Heart right ventricle (tissue), 16 donors: ENCODE measurements around the gene EDNRA. TPM values are rescaled to one million over a fixed set of nuclear protein-coding genes. Genes with fewer than 3 reads are reported as not detected.
A peak's percentile ranks its signal among the peaks of the same experiment; 100 is the strongest.

Experiments used
- ATAC-seq, 8 donors: fragments of 200-7000 bp; cut with Tn5 transposase; one replicate each; pipeline ENCODE4 v1.9.1; 2020; ENCODE audit warnings: mild to moderate bottlenecking in 8 of 8, moderate library complexity in 8 of 8, moderate number of reproducible peaks in 1 of 8
- DNase-seq, 2 donors: peaks; one replicate each; pipeline ENCODE4 v3.0.0-alpha.2; 2020
- H3K27ac ChIP-seq, 10 donors: fragments of 200-600 bp; sonication (generic) in 2 of 10; one replicate each; pipeline versions ENCODE4 v1.5.0 to v1.8.0; 2020 to 2022; ENCODE audit warnings: mild to moderate bottlenecking in 3 of 10
- H3K27me3 ChIP-seq, 7 donors: fragments of 200-600 bp; one replicate each; pipeline ENCODE4 v1.8.0; 2021 to 2022; ENCODE audit warnings: mild to moderate bottlenecking in 2 of 7
- H3K36me3 ChIP-seq, 9 donors: fragments of 200-600 bp; sonication (generic) in 1 of 9; one replicate each; pipeline versions ENCODE4 v1.5.0 to v1.8.0; 2020 to 2022; ENCODE audit warnings: mild to moderate bottlenecking in 2 of 9
- H3K4me1 ChIP-seq, 9 donors: fragments of 200-600 bp; sonication (generic) in 1 of 9; one replicate each; pipeline versions ENCODE4 v1.5.0 to v1.8.0; 2020 to 2022; ENCODE audit warnings: mild to moderate bottlenecking in 4 of 9
- H3K4me3 ChIP-seq, 10 donors: fragments of 200-600 bp; sonication (generic) in 2 of 10; one replicate each; pipeline versions ENCODE4 v1.5.0 to v1.8.0; 2020 to 2022; ENCODE audit warnings: mild to moderate bottlenecking in 7 of 10, moderate library complexity in 2 of 10
- H3K9me3 ChIP-seq, 11 donors: fragments of 200-600 bp in 10 of 11; sonication (generic) in 2 of 11; one replicate each; pipeline versions ENCODE4 v1.5.0 to v1.8.0; 2013 to 2022; ENCODE audit warnings: mild to moderate bottlenecking in 2 of 11, control low read depth in 1 of 11, moderate library complexity in 1 of 11
- CTCF ChIP-seq, 9 donors: fragments of 200-600 bp; sonication (generic) in 2 of 9; IDR thresholded peaks; one replicate each; pipeline versions ENCODE4 v1.5.0 to v1.8.0; 2021 to 2022; ENCODE audit warnings: antibody characterized with exemption in 9 of 9, mild to moderate bottlenecking in 5 of 9, moderate library complexity in 1 of 9
- WGBS, 2 donors: extraction: QIAGEN DNeasy Blood & Tissue Kit; methylation state at CpG; one replicate each; pipeline ENCODE4 v1.1.7; 2013; ENCODE audit warnings: inconsistent platforms in 1 of 2; 5-methylcytosine and 5-hydroxymethylcytosine counted together
- intact Hi-C, 10 donors: fragments of 100-400 bp; cut with DNase I; formaldehyde crosslinking; loops; one replicate each; pipeline versions ENCODE4 v1.11.1 to v1.14.2; 2022
- polyA plus RNA-seq, 2 donors: library from polyadenylated mRNA; stranded (reverse); fragments of 200-250 nt; gene quantifications; one replicate each; pipeline ENCODE4 v1.2.3, GENCODE V29; 2013
- total RNA-seq, 10 donors: library from RNA; stranded (reverse); fragmentation: NEBNext Ultra II Directional in 3 of 10; extraction: Animal tissue kit (Norgen Biotek cat#: 25700) in 3 of 10; gene quantifications; one replicate each; pipeline versions ENCODE4 v1.2.1 to v1.2.4, GENCODE V29; 2021 to 2023
- donor health status: Arrhythmogenic right ventricular cardiomyopathy.
- donor health status: ischemic (EF 13 %, LVEDD 7.1; RV severe dilation, severe dysfunction).
- donor health status: healthy with polysubstance abuse.
- donor health status: DM: no; HTN: yes; CAD: no.
- donor health status: DM: no; HTN: no; CAD: no.
- donor health status: ischemic (EF 25% LVEDD 6.9; RV normal size, moderate dysfunction).
- donor health status: ischemic (EF 25% LVEDD 5.7; RV mildly dilated, moderate dysfunction).
- donor health status: healthy.
- donor health status: DM: yes; HTN: yes; CAD: no.
- donor health status: Ischemic cardiomyopathy.
- donor health status: ischemic (EF 35%, LVEDD 5.7; RV mildly dilated, moderate dysfunction).
- donor health status: nonischemic (EF 11% LVEDD 7.7; RV severe dilation, severe dysfunction).
- donor health status: DM: yes; HTN: yes; CAD: no.
- donor health status: PGD.
- donor health status: ischemic (EF 29% LVEDD 5.4; RV normal size, mild dysfunction).
- donor health status: nonischemic (EF 23%, LVEDD 6.1; RV moderate dilation, normal function).

The EDNRA gene
- total and polyA plus RNA-seq, 12 donors = 4.4 to 27.4 (median 11.1) TPM

GRCh38 chr4:147465461-147465860 is 15.4 kb upstream of the EDNRA start:
- no peak for DNase-seq
- ATAC-seq = no peak
- Histone ChIP-seq H3K36me3 (no peaks in the 10 kb centered on the region), H3K9me3 (peaks cover 0 to 19% (median 5%) of the 10 kb centered on the region in 11 donors), H3K27ac (no peak overlapping the region), H3K4me1 (peaks cover 0 to 4% (median 0%) of the 10 kb centered on the region in 9 donors), H3K4me3 (no peak overlapping the region), H3K27me3 (no peaks in the 10 kb centered on the region)
- intact Hi-C loops = no loop called here
- no peak for TF ChIP-seq CTCF (IDR thresholded peaks at IDR 0.05)
- WGBS, 2 donors = 90 to 98% methylated on average over 2 of the region's 2 CpGs

- H3K4me1 ChIP-seq = peaks cover 0 to 16% (median 6%) of the 10 kb centered on the region in 9 donors
- peaks cover 0 to 28% (median 5%) of the 10 kb centered on the region in 7 donors for H3K27me3 ChIP-seq
- peaks cover 0 to 4% (median 0%) of the 10 kb centered on the region in 11 donors for H3K9me3 ChIP-seq
- DNase-seq (no peak), ATAC-seq (no peak)
- H3K27ac ChIP-seq = no peak overlapping the region
- no peaks in the 10 kb centered on the region for H3K36me3 ChIP-seq
- intact Hi-C loops = no loop called here
- H3K4me3 ChIP-seq = no peak overlapping the region
- no peak for TF ChIP-seq CTCF (IDR thresholded peaks at IDR 0.05)
These were observed 3.5 kb upstream of the EDNRA start for GRCh38 chr4:147477439-147477838.

DNA sequence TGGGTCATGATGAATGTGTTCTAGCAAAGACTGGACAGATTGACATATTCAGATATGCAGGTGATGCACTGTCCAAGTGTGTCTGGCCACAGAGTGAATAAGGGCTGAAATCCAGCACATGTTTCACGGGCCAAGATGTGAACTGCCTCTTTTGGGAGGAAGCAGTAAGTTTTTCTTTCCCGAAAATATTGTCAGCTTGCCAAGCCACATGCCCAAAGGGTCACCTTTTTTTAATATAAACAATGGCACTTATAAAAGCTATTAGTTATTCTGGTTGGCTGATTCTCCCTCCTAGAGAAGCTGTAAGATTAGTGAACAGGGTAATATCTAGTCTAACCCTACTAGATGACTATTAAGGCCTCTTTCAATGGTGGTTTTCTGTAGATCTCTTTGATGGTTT is 1.5 kb upstream of the EDNRA start:
- peaks cover 0 to 43% (median 5%) of the 10 kb centered on the region in 7 donors for H3K27me3 ChIP-seq
- no peak overlapping the region for H3K4me3 ChIP-seq
- DNase-seq (no peak), ATAC-seq (no peak)
- H3K4me1 ChIP-seq = peaks cover 0 to 25% (median 6%) of the 10 kb centered on the region in 9 donors
- intact Hi-C loops = no loop called here
- 18 to 33% methylated on average over 2 of the region's 2 CpGs for WGBS, 2 donors
- H3K27ac ChIP-seq = peak overlapping the region in 4 of 10 donors; percentile 85 to 92 (median 86)
- H3K9me3 ChIP-seq = peaks cover 0 to 4% (median 0%) of the 10 kb centered on the region in 11 donors
- TF ChIP-seq CTCF (IDR thresholded peaks at IDR 0.05) = no peak
- H3K36me3 ChIP-seq = no peaks in the 10 kb centered on the region

- ATAC-seq (peak; percentile 24 to 57 (median 44)), DNase-seq (peak; percentile 29 to 58)
- peak overlapping the region in 8 of 10 donors; percentile 77 to 92 (median 85) for H3K27ac ChIP-seq
- TF ChIP-seq CTCF (IDR thresholded peaks at IDR 0.05) = no peak
- peaks cover 0 to 29% (median 6%) of the 10 kb centered on the region in 9 donors for H3K4me1 ChIP-seq
- H3K27me3 ChIP-seq = peaks cover 0 to 43% (median 5%) of the 10 kb centered on the region in 7 donors
- H3K9me3 ChIP-seq = peaks cover 0 to 4% (median 0%) of the 10 kb centered on the region in 11 donors
- intact Hi-C loops = loop anchor here in 3 of 10 donors (5.0 to 10.0 kb wide), 4 partner anchors 38 to 325 kb away; no protein-coding TSS in a partner anchor
- peak overlapping the region in 2 of 10 donors; percentile 69 to 74 for H3K4me3 ChIP-seq
- no peaks in the 10 kb centered on the region for H3K36me3 ChIP-seq
- WGBS, 2 donors = 42 to 48% methylated on average over 5 of the region's 5 CpGs
These were observed 1.1 kb upstream of the EDNRA start for GRCh38 chr4:147479786-147480185.
